ENCODE results near the gene PGM1. TPM values are rescaled to one million over a fixed set of nuclear protein-coding genes. Genes with fewer than 3 reads are reported as not detected.

Gene PGM1
- total RNA-seq, 1 donor from 2014 or later = 34.9 TPM

- Mint-ChIP-seq H3K36me3 (ENCODE audit: unreplicated experiment) (no peaks in the 10 kb centered on the region), H3K27me3 (ENCODE audit: unreplicated experiment) (peaks cover 13% of the 10 kb centered on the region), H3K4me1 (ENCODE audit: unreplicated experiment) (peaks cover 11% of the 10 kb centered on the region), H3K9me3 (ENCODE audit: unreplicated experiment) (peaks cover 8% of the 10 kb centered on the region), H3K27ac (ENCODE audit: unreplicated experiment) (no peak overlapping the region), H3K4me3 (ENCODE audit: unreplicated experiment) (no peak overlapping the region)
- DNase-seq (ENCODE audit: extremely low spot score, unreplicated experiment) = no peak
- TF ChIP-seq, protein P1, sequence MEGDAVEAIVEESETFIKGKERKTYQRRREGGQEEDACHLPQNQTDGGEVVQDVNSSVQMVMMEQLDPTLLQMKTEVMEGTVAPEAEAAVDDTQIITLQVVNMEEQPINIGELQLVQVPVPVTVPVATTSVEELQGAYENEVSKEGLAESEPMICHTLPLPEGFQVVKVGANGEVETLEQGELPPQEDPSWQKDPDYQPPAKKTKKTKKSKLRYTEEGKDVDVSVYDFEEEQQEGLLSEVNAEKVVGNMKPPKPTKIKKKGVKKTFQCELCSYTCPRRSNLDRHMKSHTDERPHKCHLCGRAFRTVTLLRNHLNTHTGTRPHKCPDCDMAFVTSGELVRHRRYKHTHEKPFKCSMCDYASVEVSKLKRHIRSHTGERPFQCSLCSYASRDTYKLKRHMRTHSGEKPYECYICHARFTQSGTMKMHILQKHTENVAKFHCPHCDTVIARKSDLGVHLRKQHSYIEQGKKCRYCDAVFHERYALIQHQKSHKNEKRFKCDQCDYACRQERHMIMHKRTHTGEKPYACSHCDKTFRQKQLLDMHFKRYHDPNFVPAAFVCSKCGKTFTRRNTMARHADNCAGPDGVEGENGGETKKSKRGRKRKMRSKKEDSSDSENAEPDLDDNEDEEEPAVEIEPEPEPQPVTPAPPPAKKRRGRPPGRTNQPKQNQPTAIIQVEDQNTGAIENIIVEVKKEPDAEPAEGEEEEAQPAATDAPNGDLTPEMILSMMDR (IDR thresholded peaks at IDR 0.05) = no peak
Measured at GRCh38 chr1:63678200-63678599, 85.0 kb downstream of the PGM1 start.

DNA sequence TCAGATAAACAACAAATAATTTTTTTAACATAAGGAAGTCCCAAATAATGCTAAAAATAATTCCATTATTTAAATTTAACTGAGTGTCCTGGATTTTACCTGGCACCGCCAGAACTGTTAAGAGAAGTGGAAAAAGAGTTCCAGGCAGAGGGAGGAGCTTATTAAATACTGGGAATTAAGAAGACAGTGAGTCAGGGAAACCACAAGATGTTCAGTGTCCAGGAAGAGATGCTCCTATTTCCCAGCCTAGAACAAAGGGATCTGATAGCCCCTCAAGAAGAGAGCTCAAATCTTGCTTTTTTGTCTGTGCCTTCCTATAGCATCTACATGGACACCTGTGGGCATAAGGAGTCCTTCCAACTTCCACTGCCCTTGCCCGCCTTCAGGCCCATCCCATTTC is 85.9 kb downstream of the PGM1 start:
- TF ChIP-seq, protein P1 (IDR thresholded peaks at IDR 0.05) = no peak
- Mint-ChIP-seq H3K36me3 (ENCODE audit: unreplicated experiment) (no peaks in the 10 kb centered on the region), H3K4me3 (ENCODE audit: unreplicated experiment) (no peak overlapping the region), H3K4me1 (ENCODE audit: unreplicated experiment) (peaks cover 11% of the 10 kb centered on the region), H3K27ac (ENCODE audit: unreplicated experiment) (no peak overlapping the region), H3K9me3 (ENCODE audit: unreplicated experiment) (peaks cover 8% of the 10 kb centered on the region), H3K27me3 (ENCODE audit: unreplicated experiment) (peaks cover 13% of the 10 kb centered on the region)
- DNase-seq (ENCODE audit: extremely low spot score, unreplicated experiment) = no peak

- no peak overlapping the region for H3K27ac Mint-ChIP-seq (ENCODE audit: unreplicated experiment)
- TF ChIP-seq, protein P1 (IDR thresholded peaks at IDR 0.05) = no peak
- H3K9me3 Mint-ChIP-seq (ENCODE audit: unreplicated experiment) = peaks cover 8% of the 10 kb centered on the region
- H3K27me3 Mint-ChIP-seq (ENCODE audit: unreplicated experiment) = peaks cover 13% of the 10 kb centered on the region
- peaks cover 7% of the 10 kb centered on the region for H3K4me1 Mint-ChIP-seq (ENCODE audit: unreplicated experiment)
- no peaks in the 10 kb centered on the region for H3K36me3 Mint-ChIP-seq (ENCODE audit: unreplicated experiment)
- DNase-seq (ENCODE audit: extremely low spot score, unreplicated experiment) = no peak
- H3K4me3 Mint-ChIP-seq (ENCODE audit: unreplicated experiment) = no peak overlapping the region
Measured at GRCh38 chr1:63679589-63679988, 86.4 kb downstream of the PGM1 start.

DNA sequence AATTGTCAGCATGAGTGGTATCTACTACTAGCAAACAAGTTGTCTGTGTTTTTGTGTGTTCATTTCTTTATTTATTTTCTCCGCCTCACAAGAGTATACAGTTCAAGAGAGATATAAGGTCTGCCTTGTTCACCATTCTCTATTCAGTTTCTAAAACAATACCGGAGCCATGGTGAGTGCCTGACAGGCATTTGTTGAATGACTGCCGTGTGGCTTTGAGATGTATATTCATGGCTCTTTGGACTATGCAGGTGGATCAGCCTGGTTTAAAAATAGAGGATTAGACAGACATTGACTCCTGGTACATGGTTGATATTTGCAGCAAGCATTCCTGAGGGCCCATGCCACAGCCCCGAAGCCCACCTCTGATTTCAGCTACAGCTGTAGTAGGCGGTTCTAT is 89.7 kb downstream of the PGM1 start:
- Mint-ChIP-seq H3K4me3 (ENCODE audit: unreplicated experiment) (no peak overlapping the region), H3K9me3 (ENCODE audit: unreplicated experiment) (peaks cover 8% of the 10 kb centered on the region), H3K27ac (ENCODE audit: unreplicated experiment) (no peak overlapping the region), H3K27me3 (ENCODE audit: unreplicated experiment) (peaks cover 16% of the 10 kb centered on the region), H3K4me1 (ENCODE audit: unreplicated experiment) (no peaks in the 10 kb centered on the region), H3K36me3 (ENCODE audit: unreplicated experiment) (no peaks in the 10 kb centered on the region)
- TF ChIP-seq, protein P1 (IDR thresholded peaks at IDR 0.05) = no peak
- no peak for DNase-seq (ENCODE audit: extremely low spot score, unreplicated experiment)

DNA sequence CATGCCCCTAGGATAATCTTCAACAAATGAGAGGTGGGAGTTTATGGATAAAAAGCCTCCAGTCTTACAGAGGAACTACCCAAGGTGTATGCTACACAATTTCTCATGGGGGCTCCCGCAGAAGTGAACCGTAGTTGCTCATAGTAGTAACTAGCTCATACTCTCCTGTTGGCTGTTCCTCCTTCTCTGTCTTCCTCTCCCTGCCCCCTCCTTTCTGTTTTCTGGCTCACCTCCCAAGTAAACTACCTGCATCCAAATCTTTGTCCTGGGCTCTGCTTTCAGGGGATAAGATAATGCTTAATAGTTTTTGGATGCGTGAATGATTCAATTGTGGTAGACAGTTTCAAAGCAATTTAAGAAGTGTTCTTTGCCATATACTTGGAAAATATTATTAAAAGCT is 90.5 kb downstream of the PGM1 start:
- H3K27me3 Mint-ChIP-seq (ENCODE audit: unreplicated experiment) = peaks cover 17% of the 10 kb centered on the region
- no peaks in the 10 kb centered on the region for H3K4me1 Mint-ChIP-seq (ENCODE audit: unreplicated experiment)
- H3K27ac Mint-ChIP-seq (ENCODE audit: unreplicated experiment) = no peak overlapping the region
- peaks cover 8% of the 10 kb centered on the region for H3K9me3 Mint-ChIP-seq (ENCODE audit: unreplicated experiment)
- DNase-seq (ENCODE audit: extremely low spot score, unreplicated experiment) = no peak
- no peak overlapping the region for H3K4me3 Mint-ChIP-seq (ENCODE audit: unreplicated experiment)
- TF ChIP-seq, protein P1 (IDR thresholded peaks at IDR 0.05) = no peak
- H3K36me3 Mint-ChIP-seq (ENCODE audit: unreplicated experiment) = no peaks in the 10 kb centered on the region

Data from osteocyte (in vitro differentiated cells).